Activated CD8-positive, alpha-beta T cell treated with anti-CD3 and anti-CD28 coated beads, Interleukin-2, amount 10 ng/mL, durations not matched to agents 7 days and 5 days (primary cell): Measurements from ENCODE around the gene TRIM45. TPM values are rescaled to one million over a fixed set of nuclear protein-coding genes. Genes with fewer than 3 reads are reported as not detected.

Source experiments
- ATAC-seq: fragments of 150-1000 bp; cut with Tn5 transposase; one replicate; pipeline ENCODE4 v1.10.0; 2021; ENCODE audit warnings: moderate library complexity
- CTCF ChIA-PET: fragments of 350-600 bp; sonication (Branson Sonifier 250); formaldehyde crosslinking; loops from one replicate; lab custom pipeline; 2021; ENCODE audit warnings: antibody characterized with exemption; lab: Charles Lee
- POLR2A ChIA-PET: fragments of 350-600 bp; sonication (Branson Sonifier 250); formaldehyde crosslinking; loops from one replicate; lab custom pipeline; 2021; ENCODE audit warnings: antibody characterized with exemption; lab: Charles Lee
- DNase-seq: peaks from one replicate; pipeline ENCODE4 v3.0.0-alpha.2; 2020
- H3K27ac Mint-ChIP-seq: one replicate; pipeline ENCODE4 v1.8.0; 2021; ENCODE audit warnings: mild to moderate bottlenecking, mixed read lengths
- H3K27me3 Mint-ChIP-seq: one replicate; pipeline ENCODE4 v1.8.0; 2021; ENCODE audit warnings: low read depth, mixed read lengths
- H3K36me3 Mint-ChIP-seq: one replicate; pipeline ENCODE4 v1.8.0; 2021; ENCODE audit warnings: low read depth, mixed read lengths
- H3K4me1 Mint-ChIP-seq: one replicate; pipeline ENCODE4 v1.8.0; 2021; ENCODE audit warnings: low read depth, mixed read lengths
- H3K4me3 Mint-ChIP-seq: one replicate; pipeline ENCODE4 v1.8.0; 2021; ENCODE audit warnings: mild to moderate bottlenecking, mixed read lengths
- H3K9me3 Mint-ChIP-seq: one replicate; pipeline ENCODE4 v1.8.0; 2022; ENCODE audit warnings: mixed read lengths; ENCODE audit not compliant: insufficient read depth
- total RNA-seq, 2 experiments: library from RNA; stranded (reverse); gene quantifications; one replicate each; pipeline ENCODE4 v1.2.3, GENCODE V29; 2021

Gene TRIM45
- total RNA-seq, 2 experiments from 2014 or later: 0.44 to 0.87 TPM

- ChIA-PET POLR2A (interaction anchor here (1.2 kb wide), 1 partner anchor 27 kb away, joined by 3 read pairs; no protein-coding TSS in a partner anchor), CTCF (no interaction called here)
- no peaks in the 10 kb centered on the region for H3K4me1 Mint-ChIP-seq
- no peak overlapping the region for H3K4me3 Mint-ChIP-seq
- H3K9me3 Mint-ChIP-seq: peaks cover 5% of the 10 kb centered on the region
- H3K27ac Mint-ChIP-seq: no peak overlapping the region
- H3K36me3 Mint-ChIP-seq: no peaks in the 10 kb centered on the region
- DNase-seq: no peak
- no peak for ATAC-seq
- H3K27me3 Mint-ChIP-seq: peaks cover 10% of the 10 kb centered on the region
Observed at GRCh38 chr1:117146575-117147340, 25.2 kb upstream of the TRIM45 start.

- ChIA-PET CTCF (no interaction called here), POLR2A (interaction anchor here (1.2 kb wide), 1 partner anchor 26 kb away, joined by 3 read pairs; no protein-coding TSS in a partner anchor)
- Mint-ChIP-seq H3K27ac (no peak overlapping the region), H3K27me3 (peaks cover 10% of the 10 kb centered on the region), H3K36me3 (no peaks in the 10 kb centered on the region), H3K4me1 (no peaks in the 10 kb centered on the region), H3K4me3 (no peak overlapping the region), H3K9me3 (no peaks in the 10 kb centered on the region)
- ATAC-seq: no peak
- DNase-seq: no peak
Observed at GRCh38 chr1:117146072-117146471, 24.5 kb upstream of the TRIM45 start.

- H3K27me3 Mint-ChIP-seq: peaks cover 12% of the 10 kb centered on the region
- H3K4me1 Mint-ChIP-seq: no peaks in the 10 kb centered on the region
- CTCF ChIA-PET: no interaction called here
- no peaks in the 10 kb centered on the region for H3K36me3 Mint-ChIP-seq
- no peak for DNase-seq
- no peak for ATAC-seq
- no peak overlapping the region for H3K4me3 Mint-ChIP-seq
- no peaks in the 10 kb centered on the region for H3K9me3 Mint-ChIP-seq
- no peak overlapping the region for H3K27ac Mint-ChIP-seq
- POLR2A ChIA-PET: no interaction called here
Observed at GRCh38 chr1:117143871-117144270, 22.3 kb upstream of the TRIM45 start.

GRCh38 chr1:117143172-117143571 lies 21.6 kb upstream of the TRIM45 start:
- ATAC-seq: no peak
- H3K4me1 Mint-ChIP-seq: no peaks in the 10 kb centered on the region
- no peak overlapping the region for H3K4me3 Mint-ChIP-seq
- no peaks in the 10 kb centered on the region for H3K36me3 Mint-ChIP-seq
- ChIA-PET CTCF (no interaction called here), POLR2A (no interaction called here)
- peaks cover 15% of the 10 kb centered on the region for H3K27me3 Mint-ChIP-seq
- H3K27ac Mint-ChIP-seq: no peak overlapping the region
- no peaks in the 10 kb centered on the region for H3K9me3 Mint-ChIP-seq
- no peak for DNase-seq

- CTCF ChIA-PET: interaction anchor here (1.3 kb wide), 1 partner anchor 13 kb away, joined by 7 read pairs; no protein-coding TSS in a partner anchor
- ATAC-seq (no peak), DNase-seq (no peak)
- Mint-ChIP-seq H3K9me3 (no peaks in the 10 kb centered on the region), H3K27me3 (peaks cover 15% of the 10 kb centered on the region), H3K4me1 (no peaks in the 10 kb centered on the region), H3K36me3 (no peaks in the 10 kb centered on the region), H3K27ac (no peak overlapping the region), H3K4me3 (no peak overlapping the region)
- POLR2A ChIA-PET: no interaction called here
Observed at GRCh38 chr1:117142200-117142599, 20.7 kb upstream of the TRIM45 start.

GRCh38 chr1:117138561-117138960 lies 17.0 kb upstream of the TRIM45 start:
- no peak overlapping the region for H3K27ac Mint-ChIP-seq
- no peaks in the 10 kb centered on the region for H3K4me1 Mint-ChIP-seq
- ChIA-PET POLR2A (no interaction called here), CTCF (interaction anchor here (1.8 kb wide), 1 partner anchor 10 kb away, joined by 4 read pairs; no protein-coding TSS in a partner anchor)
- peaks cover 14% of the 10 kb centered on the region for H3K27me3 Mint-ChIP-seq
- H3K9me3 Mint-ChIP-seq: no peaks in the 10 kb centered on the region
- H3K36me3 Mint-ChIP-seq: no peaks in the 10 kb centered on the region
- H3K4me3 Mint-ChIP-seq: no peak overlapping the region
- DNase-seq: no peak
- no peak for ATAC-seq

- Mint-ChIP-seq H3K27me3 (peaks cover 17% of the 10 kb centered on the region), H3K4me1 (no peaks in the 10 kb centered on the region), H3K27ac (no peak overlapping the region), H3K9me3 (no peaks in the 10 kb centered on the region), H3K36me3 (no peaks in the 10 kb centered on the region), H3K4me3 (no peak overlapping the region)
- no peak for DNase-seq
- ChIA-PET CTCF (interaction anchor here (1.8 kb wide), 1 partner anchor 9 kb away, joined by 4 read pairs; no protein-coding TSS in a partner anchor), POLR2A (no interaction called here)
- ATAC-seq: no peak
Observed at GRCh38 chr1:117138106-117138505, 16.6 kb upstream of the TRIM45 start.

GRCh38 chr1:117137281-117137855 lies 15.8 kb upstream of the TRIM45 start:
- H3K36me3 Mint-ChIP-seq: no peaks in the 10 kb centered on the region
- no peak for ATAC-seq
- no peaks in the 10 kb centered on the region for H3K9me3 Mint-ChIP-seq
- no peak overlapping the region for H3K27ac Mint-ChIP-seq
- ChIA-PET POLR2A (no interaction called here), CTCF (interaction anchor here (1.8 kb wide), 1 partner anchor 9 kb away, joined by 4 read pairs; no protein-coding TSS in a partner anchor)
- peaks cover 19% of the 10 kb centered on the region for H3K27me3 Mint-ChIP-seq
- H3K4me1 Mint-ChIP-seq: no peaks in the 10 kb centered on the region
- DNase-seq: no peak
- H3K4me3 Mint-ChIP-seq: no peak overlapping the region

- no peak for ATAC-seq
- Mint-ChIP-seq H3K27ac (no peak overlapping the region), H3K36me3 (no peaks in the 10 kb centered on the region), H3K4me3 (no peak overlapping the region), H3K27me3 (peaks cover 20% of the 10 kb centered on the region), H3K9me3 (no peaks in the 10 kb centered on the region), H3K4me1 (no peaks in the 10 kb centered on the region)
- DNase-seq: no peak
- POLR2A ChIA-PET: no interaction called here
- CTCF ChIA-PET: no interaction called here
Observed at GRCh38 chr1:117136749-117137148, 15.2 kb upstream of the TRIM45 start.

- ChIA-PET POLR2A (no interaction called here), CTCF (no interaction called here)
- H3K36me3 Mint-ChIP-seq: no peaks in the 10 kb centered on the region
- H3K27me3 Mint-ChIP-seq: peaks cover 20% of the 10 kb centered on the region
- H3K4me1 Mint-ChIP-seq: no peaks in the 10 kb centered on the region
- DNase-seq (no peak), ATAC-seq (no peak)
- no peak overlapping the region for H3K4me3 Mint-ChIP-seq
- H3K9me3 Mint-ChIP-seq: no peaks in the 10 kb centered on the region
- no peak overlapping the region for H3K27ac Mint-ChIP-seq
Observed at GRCh38 chr1:117135329-117135728, 13.8 kb upstream of the TRIM45 start.

- no peaks in the 10 kb centered on the region for H3K9me3 Mint-ChIP-seq
- no peak overlapping the region for H3K4me3 Mint-ChIP-seq
- no peaks in the 10 kb centered on the region for H3K36me3 Mint-ChIP-seq
- ChIA-PET POLR2A (no interaction called here), CTCF (no interaction called here)
- ATAC-seq (no peak), DNase-seq (no peak)
- no peaks in the 10 kb centered on the region for H3K4me1 Mint-ChIP-seq
- H3K27me3 Mint-ChIP-seq: peaks cover 27% of the 10 kb centered on the region
- no peak overlapping the region for H3K27ac Mint-ChIP-seq
Observed at GRCh38 chr1:117130526-117130925, 9.0 kb upstream of the TRIM45 start.
